Activated CD8-positive, alpha-beta memory T cell treated with anti-CD3 and anti-CD28 coated beads, Interleukin-2, amount 50 U/mL, for 24 hours (primary cell): ENCODE measurements around the gene TRAF1.
"Not testable (repeated sequence)": the region's sequence is repeated elsewhere in the genome, so short reads cannot be mapped to it uniquely, and the experiment has no call there.

Experiments
- DNase-seq: peaks from one replicate; pipeline ENCODE4 v3.0.0-alpha.2; 2020; ENCODE audit errors: extremely low read depth

Gene TRAF1, protein sequence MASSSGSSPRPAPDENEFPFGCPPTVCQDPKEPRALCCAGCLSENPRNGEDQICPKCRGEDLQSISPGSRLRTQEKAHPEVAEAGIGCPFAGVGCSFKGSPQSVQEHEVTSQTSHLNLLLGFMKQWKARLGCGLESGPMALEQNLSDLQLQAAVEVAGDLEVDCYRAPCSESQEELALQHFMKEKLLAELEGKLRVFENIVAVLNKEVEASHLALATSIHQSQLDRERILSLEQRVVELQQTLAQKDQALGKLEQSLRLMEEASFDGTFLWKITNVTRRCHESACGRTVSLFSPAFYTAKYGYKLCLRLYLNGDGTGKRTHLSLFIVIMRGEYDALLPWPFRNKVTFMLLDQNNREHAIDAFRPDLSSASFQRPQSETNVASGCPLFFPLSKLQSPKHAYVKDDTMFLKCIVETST

GRCh38 chr9:120926397-120926928 is at the start of gene TRAF1:
Gene TRAF1, minus strand, starts transcription at chr9:120926796. Its CDS starts 721 bp downstream, at chr9:120926075.
- no peak for DNase-seq

- DNase-seq: no peak
These were observed 48.3 kb upstream of the TRAF1 start for GRCh38 chr9:120974921-120975320.

- no peak for DNase-seq
These were observed 47.6 kb upstream of the TRAF1 start for GRCh38 chr9:120974181-120974580.

DNA sequence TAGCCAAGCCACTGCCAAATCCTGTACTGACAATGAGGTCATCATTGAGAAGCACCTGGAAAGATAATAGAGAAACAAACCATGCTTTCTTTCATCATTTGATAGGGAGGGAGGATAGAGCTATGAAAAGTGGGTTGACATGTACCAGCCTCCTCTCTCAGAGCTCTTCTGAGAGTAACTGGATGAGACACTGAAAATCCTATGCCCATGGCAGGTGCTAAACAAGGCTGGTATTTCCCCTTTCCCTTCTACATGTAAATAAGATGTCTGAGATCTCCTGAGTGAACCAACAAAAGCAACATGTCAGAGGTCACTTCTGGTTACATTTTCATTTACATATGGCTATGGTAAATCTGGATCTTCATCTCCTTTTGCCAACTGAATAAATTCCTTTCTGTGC is 45.3 kb upstream of the TRAF1 start:
- DNase-seq: no peak

DNA sequence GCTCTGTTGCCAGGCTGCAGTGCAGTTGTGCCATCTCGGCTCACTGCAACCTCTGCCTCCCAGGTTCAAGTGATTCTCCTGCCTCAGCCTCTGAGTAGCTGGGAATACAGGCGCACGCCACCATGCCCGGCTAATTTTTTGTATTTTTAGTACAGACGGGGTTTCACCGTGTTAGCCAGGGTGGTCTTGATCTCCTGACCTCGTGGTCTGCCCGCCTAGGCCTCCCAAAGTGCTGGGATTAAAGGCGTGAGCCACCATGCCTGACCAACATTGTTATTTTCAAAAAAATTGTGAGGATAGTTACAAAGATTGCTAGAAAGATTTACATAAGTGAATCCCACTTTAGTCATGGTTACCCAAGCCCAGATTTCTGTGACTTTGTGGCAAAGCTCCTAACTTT is 44.9 kb upstream of the TRAF1 start:
- DNase-seq: not testable (repeated sequence)

GRCh38 chr9:120970244-120970643 is 43.6 kb upstream of the TRAF1 start:
- no peak for DNase-seq

DNA sequence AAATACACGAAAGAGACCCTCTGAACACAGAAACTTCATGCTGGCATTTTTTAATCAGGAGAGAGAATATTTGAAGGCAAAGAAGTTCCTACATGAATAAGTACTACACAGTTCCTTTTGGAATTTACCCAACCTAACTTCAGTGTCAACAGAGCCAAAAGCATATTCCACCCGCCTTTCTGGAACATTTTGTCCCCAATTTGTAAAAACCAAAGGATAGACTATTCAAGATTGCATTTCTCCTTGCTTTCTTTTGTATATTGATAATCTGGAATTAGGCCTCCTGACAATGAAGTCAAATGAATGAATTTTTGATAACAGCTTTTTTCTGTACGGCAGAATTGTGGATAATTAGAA is 39.4 kb upstream of the TRAF1 start:
- no peak for DNase-seq

DNA sequence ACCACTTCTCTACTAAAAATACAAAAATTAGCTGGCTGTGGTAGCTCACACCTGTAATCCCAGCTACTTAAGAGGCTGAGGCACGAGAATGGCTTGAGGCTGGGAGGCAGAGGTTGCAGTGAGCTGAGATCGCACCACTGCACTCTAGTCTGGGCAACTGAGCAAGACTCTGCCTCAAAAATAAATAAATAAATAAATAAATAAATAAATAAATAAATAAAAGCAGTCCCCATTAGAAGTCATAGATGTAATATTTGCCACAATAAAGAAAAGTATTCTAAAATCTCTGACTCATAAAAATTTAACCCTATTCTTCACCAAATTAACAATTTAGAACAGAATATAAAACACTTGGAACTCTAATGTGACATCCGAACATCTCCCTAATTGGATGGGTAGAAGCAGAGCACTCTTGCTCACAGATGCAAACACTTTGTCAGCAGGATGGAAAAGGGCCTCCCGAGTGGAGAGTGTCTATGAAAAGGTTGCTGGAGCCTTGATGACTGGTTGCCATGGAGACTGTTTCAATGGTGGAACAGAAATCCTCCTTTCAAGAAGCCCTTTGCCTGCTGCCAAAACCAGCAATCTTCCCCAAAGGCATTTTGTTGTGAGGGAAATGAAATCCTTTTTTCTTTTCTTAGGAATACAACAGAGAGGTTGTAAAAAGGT is 38.9 kb upstream of the TRAF1 start:
- DNase-seq: no peak

DNA sequence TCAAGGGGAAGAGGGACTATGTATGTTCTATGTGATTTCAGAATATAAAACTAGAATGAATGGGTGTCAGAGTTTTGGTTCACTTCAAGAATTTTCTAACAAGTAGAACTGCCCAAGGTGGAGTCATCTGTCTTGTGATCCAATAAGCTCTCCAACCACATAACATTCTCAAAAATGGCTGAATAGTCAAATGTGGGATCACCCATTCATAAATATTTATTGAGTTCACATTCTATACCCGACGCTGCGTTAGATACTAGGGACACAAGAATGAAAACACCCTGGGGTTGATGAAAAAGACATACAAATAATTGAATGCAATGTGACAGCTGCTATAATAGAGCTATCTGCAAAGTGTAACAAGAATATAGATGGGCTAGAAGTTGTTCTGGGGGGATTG is 35.3 kb upstream of the TRAF1 start:
- DNase-seq: no peak

DNA sequence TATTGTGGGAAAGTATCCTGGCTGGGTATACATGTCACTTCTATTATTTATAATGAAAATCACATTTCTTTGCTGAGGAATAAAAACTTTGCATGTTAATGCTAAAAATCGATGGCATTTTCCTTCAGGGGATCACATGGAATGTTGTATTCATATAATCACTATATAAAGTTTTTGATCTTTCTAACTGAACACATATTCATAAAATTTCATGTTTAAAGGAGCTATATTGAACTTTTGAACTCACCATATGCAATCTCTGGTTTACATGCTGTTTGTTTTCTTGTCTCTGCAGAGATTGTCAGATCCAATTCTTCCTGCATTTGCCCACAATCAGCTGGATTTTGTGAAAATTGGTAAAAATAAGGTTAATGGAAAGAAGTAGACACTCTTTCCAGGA is 33.4 kb upstream of the TRAF1 start:
- no peak for DNase-seq

GRCh38 chr9:120956862-120957261 is 30.3 kb upstream of the TRAF1 start:
- no peak for DNase-seq

- no peak for DNase-seq
These were observed 25.5 kb upstream of the TRAF1 start for GRCh38 chr9:120951960-120952618.

DNA sequence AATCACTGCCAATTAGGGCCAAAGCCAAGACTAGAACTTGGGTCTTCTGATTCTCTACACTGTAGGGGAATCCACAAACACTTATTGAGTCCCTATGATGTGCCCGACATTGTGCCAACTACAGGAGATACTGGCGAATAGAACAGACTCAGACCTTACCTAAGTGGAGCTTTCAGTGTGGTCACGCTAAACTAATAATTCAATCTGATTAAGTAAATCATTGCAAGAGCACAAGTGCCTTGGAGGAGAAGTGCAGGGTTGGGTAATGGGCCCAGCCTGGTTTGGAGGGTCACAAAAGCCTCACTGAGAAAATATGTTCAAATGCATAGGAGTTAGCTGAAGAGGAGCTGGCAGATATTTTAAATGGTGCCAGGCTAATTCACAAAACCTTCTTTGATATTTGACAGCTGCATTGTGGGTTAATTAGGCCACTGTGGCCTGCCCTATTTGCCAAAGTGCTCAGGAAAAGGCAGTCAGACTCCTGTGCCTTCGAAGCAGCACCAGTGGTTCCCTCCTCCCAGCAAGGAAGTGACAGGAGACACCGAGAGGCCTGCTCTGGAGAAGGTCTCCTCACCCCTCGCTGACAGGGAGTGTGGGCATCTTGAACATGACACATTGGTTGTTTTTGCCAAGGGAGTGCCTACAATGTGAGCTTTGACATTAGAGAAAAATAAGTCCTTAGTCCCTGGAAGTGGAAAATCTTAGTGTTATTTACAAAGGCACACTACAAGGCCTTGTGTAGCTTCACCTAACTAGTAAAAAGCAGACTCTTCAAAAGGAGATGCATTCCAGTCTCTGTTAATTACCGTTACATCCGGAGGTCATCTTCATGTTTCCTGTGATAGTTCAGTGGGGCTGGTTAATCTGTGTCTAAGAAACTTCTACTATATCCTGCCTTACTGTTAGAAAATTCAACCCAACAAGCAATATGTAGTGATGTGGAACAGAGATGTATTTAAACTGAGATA is 24.1 kb upstream of the TRAF1 start:
- no peak for DNase-seq

- no peak for DNase-seq
These were observed 22.7 kb upstream of the TRAF1 start for GRCh38 chr9:120949290-120949689.

GRCh38 chr9:120948824-120949223 is 22.2 kb upstream of the TRAF1 start:
- DNase-seq: no peak

DNA sequence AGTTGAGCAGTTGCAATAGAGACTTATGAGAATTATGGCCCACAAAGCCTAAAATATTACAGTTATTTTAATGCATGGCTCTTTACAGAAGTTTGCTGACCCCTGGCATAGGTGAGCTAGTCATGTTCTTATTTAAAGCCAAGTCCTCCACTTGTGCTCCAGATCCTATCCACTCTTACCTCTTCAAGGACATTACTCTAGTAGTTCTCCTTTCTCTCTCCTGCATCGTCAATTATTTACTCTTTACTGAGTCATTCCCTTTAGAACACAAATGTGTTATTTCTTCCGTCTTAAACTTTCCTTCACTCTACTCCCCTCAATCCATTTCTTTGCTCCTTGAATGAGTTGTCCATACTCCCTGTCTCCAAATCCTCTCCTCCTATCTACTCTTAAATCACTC is 20.6 kb upstream of the TRAF1 start:
- DNase-seq: no peak

GRCh38 chr9:120946259-120946658 is 19.7 kb upstream of the TRAF1 start:
- no peak for DNase-seq

GRCh38 chr9:120944948-120945347 is 18.4 kb upstream of the TRAF1 start:
- no peak for DNase-seq

- no peak for DNase-seq
These were observed 17.8 kb upstream of the TRAF1 start for GRCh38 chr9:120944434-120944843.

DNA sequence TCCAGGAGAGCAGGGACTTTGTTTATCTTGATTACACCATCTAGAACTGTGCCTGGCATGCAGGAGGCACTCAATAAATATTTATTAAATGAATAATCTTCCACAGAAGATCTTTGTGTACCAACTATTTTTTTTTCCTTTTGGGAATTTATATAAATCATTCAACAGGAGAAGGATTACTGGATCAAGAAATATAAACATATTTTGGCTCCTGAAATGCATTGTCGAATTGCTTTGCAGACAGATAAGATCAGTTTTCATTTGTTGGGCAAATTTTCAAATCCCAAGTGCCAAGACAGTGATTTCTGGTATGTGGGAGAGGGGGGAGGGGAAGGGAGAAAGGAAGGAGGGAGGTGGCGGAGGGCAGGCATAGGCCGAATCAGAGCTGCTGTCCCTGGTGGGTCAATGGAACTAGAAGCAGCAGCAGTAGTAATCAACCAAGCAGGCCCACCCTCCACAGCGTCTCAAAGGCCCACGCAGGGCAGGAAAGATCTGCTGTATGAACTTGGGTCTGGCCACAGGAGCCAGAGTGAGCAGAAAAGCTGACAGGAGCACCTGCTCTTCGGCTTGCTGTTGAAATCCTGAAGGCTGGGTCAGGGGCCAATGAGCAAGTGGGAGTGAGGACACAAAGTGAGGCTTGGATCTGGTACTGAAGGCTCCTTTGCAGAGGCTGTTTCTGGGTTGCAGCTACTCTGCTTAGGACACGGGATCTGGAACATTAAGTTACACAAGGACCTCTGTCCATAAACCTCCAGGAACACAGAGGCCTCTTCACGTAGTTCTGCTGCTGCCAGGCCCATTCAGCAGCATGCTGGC is 15.8 kb upstream of the TRAF1 start:
- DNase-seq: no peak
